H1 (cell line): ENCODE data around the gene ZNF609. TPM values are rescaled to one million over a fixed set of nuclear protein-coding genes. Genes with fewer than 3 reads are reported as not detected.

Experiments
- CTCF ChIA-PET: fragments of 300-600 bp; sonication (Branson Sonifier 250); formaldehyde crosslinking; loops from one replicate; lab custom pipeline; 2021; ENCODE audit not compliant: partially characterized antibody; lab: Charles Lee
- POLR2A ChIA-PET: fragments of 300-600 bp; sonication (Branson Sonifier 250); formaldehyde crosslinking; loops from one replicate; lab custom pipeline; 2021; ENCODE audit warnings: inconsistent platforms; ENCODE audit not compliant: partially characterized antibody; lab: Charles Lee
- DNase-seq, 2 experiments: peaks; one replicate each; pipeline versions ENCODE4 v3.0.0 to v3.0.0-alpha.2; 2010 to 2022; ENCODE audit warnings: low spot score in 2 of 2, low read depth in 1 of 2, mixed read lengths in 1 of 2
- FAIRE-seq: peaks from 2 replicates; lab custom pipeline; 2011; peaks lifted over from hg19 to GRCh38; lab: Jason Lieb, UNC
- H2AFZ ChIP-seq: 2 replicates; pipeline ENCODE4 v1.8.1; 2012; ENCODE audit warnings: low read length, inconsistent platforms
- H2AK5ac ChIP-seq: 2 replicates; pipeline ENCODE4 v1.6.1; 2013; ENCODE audit warnings: low read depth, low read length
- H2BK120ac ChIP-seq: replicated peaks from 2 replicates; pipeline ENCODE3; 2013; ENCODE audit warnings: low read depth, low read length, inconsistent platforms
- H2BK12ac ChIP-seq: 2 replicates; pipeline ENCODE4 v1.6.1; 2013; ENCODE audit warnings: low read depth, low read length
- H2BK15ac ChIP-seq: 2 replicates; pipeline ENCODE4 v1.6.1; 2013; ENCODE audit warnings: low read length
- H2BK20ac ChIP-seq: 2 replicates; pipeline ENCODE4 v1.6.1; 2013; ENCODE audit warnings: low read length
- H2BK5ac ChIP-seq: 2 replicates; pipeline ENCODE4 v1.6.1; 2013; ENCODE audit warnings: low read depth, low read length
- H3K14ac ChIP-seq: 2 replicates; pipeline ENCODE4 v1.6.1; 2013; ENCODE audit warnings: inconsistent platforms; ENCODE audit not compliant: insufficient read length
- H3K18ac ChIP-seq: 2 replicates; pipeline ENCODE4 v1.6.1; 2013; ENCODE audit warnings: low read length; ENCODE audit errors: extremely low read depth
- H3K23ac ChIP-seq: 2 replicates; pipeline ENCODE4 v1.6.1; 2013; ENCODE audit warnings: inconsistent platforms; ENCODE audit not compliant: insufficient read length
- H3K23me2 ChIP-seq: 2 replicates; pipeline ENCODE4 v1.6.1; 2013; ENCODE audit warnings: low read depth, low read length
- H3K27ac ChIP-seq: 2 replicates; pipeline ENCODE4 v1.6.1; 2011; ENCODE audit warnings: low read depth, low read length, inconsistent platforms
- H3K27me3 ChIP-seq, 4 experiments: replicated peaks in 1 of 4; 1 replicate in 1 of 4; 2 replicates in 3 of 4; pipeline versions ENCODE4 v1.6.1 to v1.8.1; 2011 to 2013; ENCODE audit warnings: low read length in 3 of 4, mild to moderate bottlenecking in 3 of 4, inconsistent platforms in 2 of 4, mixed read lengths in 2 of 4, moderate library complexity in 1 of 4; ENCODE audit not compliant: control insufficient read depth in 3 of 4, insufficient read depth in 3 of 4; ENCODE audit errors: extremely low read depth in 1 of 4
- H3K36me3 ChIP-seq, 4 experiments: 2 replicates each; pipeline versions ENCODE4 v1.6.1 to v1.8.1; 2011 to 2013; ENCODE audit warnings: mild to moderate bottlenecking in 4 of 4, low read length in 3 of 4, moderate library complexity in 2 of 4, control low read depth in 1 of 4, inconsistent platforms in 1 of 4; ENCODE audit not compliant: insufficient read depth in 4 of 4, control insufficient read depth in 2 of 4
- H3K4ac ChIP-seq: replicated peaks from 2 replicates; pipeline ENCODE3; 2013; ENCODE audit warnings: low read length, low read depth, mixed read lengths, inconsistent platforms; ENCODE audit not compliant: insufficient read length
- H3K4me1 ChIP-seq, 4 experiments: replicated peaks in 1 of 4; 1 replicate in 1 of 4; 2 replicates in 3 of 4; pipeline versions ENCODE4 v1.6.1 to v1.8.1; 2011 to 2013; ENCODE audit warnings: low read length in 3 of 4, inconsistent platforms in 2 of 4, mixed read lengths in 1 of 4; ENCODE audit not compliant: insufficient read depth in 4 of 4, control insufficient read depth in 3 of 4
- H3K4me2 ChIP-seq, 2 experiments: 2 replicates each; pipeline versions ENCODE4 v1.6.1 to v1.8.1; 2011 to 2013; ENCODE audit warnings: low read depth in 2 of 2, low read length in 2 of 2, control low read depth in 1 of 2, inconsistent platforms in 1 of 2, mild to moderate bottlenecking in 1 of 2; ENCODE audit not compliant: insufficient read depth in 1 of 2
- H3K4me3 ChIP-seq, 4 experiments: fragments of 200-600, 300-600 bp in 1 of 4; sonication (generic), shearing (Covaris generic), sonication (Bioruptor Twin) in 1 of 4; 2 replicates each; pipeline versions ENCODE4 v1.5.1 to v1.8.1; 2011 to 2016; ENCODE audit warnings: low read length in 4 of 4, low read depth in 3 of 4, control low read depth in 2 of 4, inconsistent platforms in 2 of 4, mild to moderate bottlenecking in 2 of 4, mixed read lengths in 1 of 4, moderate library complexity in 1 of 4; ENCODE audit not compliant: insufficient read depth in 2 of 4; ENCODE audit errors: extremely low read depth in 1 of 4
- H3K56ac ChIP-seq: replicated peaks from 2 replicates; pipeline ENCODE3; 2013; ENCODE audit warnings: low read depth, mild to moderate bottlenecking, mixed read lengths, low read length, inconsistent platforms; ENCODE audit not compliant: insufficient read length
- H3K79me1 ChIP-seq: 2 replicates; pipeline ENCODE4 v1.6.1; 2013; ENCODE audit warnings: low read depth, low read length, control low read depth
- H3K79me2 ChIP-seq, 2 experiments: 2 replicates each; pipeline versions ENCODE4 v1.6.1 to v1.8.1; 2012 to 2013; ENCODE audit warnings: low read length in 2 of 2, mild to moderate bottlenecking in 2 of 2, inconsistent platforms in 1 of 2; ENCODE audit not compliant: insufficient read depth in 2 of 2, control insufficient read depth in 1 of 2
- H3K9ac ChIP-seq, 4 experiments: replicated peaks in 1 of 4; 1 replicate in 1 of 4; 2 replicates in 3 of 4; pipeline versions ENCODE4 v1.6.1 to v1.8.1; 2011 to 2013; ENCODE audit warnings: low read depth in 3 of 4, low read length in 3 of 4, control low read depth in 2 of 4, mild to moderate bottlenecking in 2 of 4, moderate library complexity in 2 of 4, inconsistent platforms in 1 of 4; ENCODE audit errors: extremely low read depth in 1 of 4
- H3K9me3 ChIP-seq, 2 experiments: 2 replicates each; pipeline versions ENCODE4 v1.6.1 to v1.8.1; 2012 to 2013; ENCODE audit warnings: mild to moderate bottlenecking in 2 of 2, moderate library complexity in 2 of 2, control low read depth in 1 of 2, inconsistent platforms in 1 of 2, low read depth in 1 of 2, low read length in 1 of 2, mixed read lengths in 1 of 2; ENCODE audit not compliant: insufficient read depth in 2 of 2
- H4K20me1 ChIP-seq, 2 experiments: replicated peaks in 1 of 2; 2 replicates each; pipeline versions ENCODE3 to v1.8.1; 2011 to 2013; ENCODE audit warnings: inconsistent platforms in 2 of 2, low read length in 2 of 2, mild to moderate bottlenecking in 1 of 2; ENCODE audit not compliant: insufficient read depth in 2 of 2, control insufficient read depth in 1 of 2
- H4K5ac ChIP-seq: 2 replicates; pipeline ENCODE4 v1.6.1; 2013; ENCODE audit warnings: low read length, low read depth, mixed read lengths, inconsistent platforms; ENCODE audit not compliant: insufficient read length
- H4K8ac ChIP-seq: 2 replicates; pipeline ENCODE4 v1.8.0; 2013; ENCODE audit warnings: mild to moderate bottlenecking, moderate library complexity, low read length, inconsistent platforms; ENCODE audit not compliant: insufficient read depth; ENCODE audit errors: extremely low read depth
- H4K91ac ChIP-seq: replicated peaks from 2 replicates; pipeline ENCODE3; 2013; ENCODE audit warnings: low read length, mixed read lengths, inconsistent platforms; ENCODE audit not compliant: insufficient read length
- BACH1 ChIP-seq: IDR thresholded peaks from 2 replicates; pipeline ENCODE4 v1.6.1; 2012; ENCODE audit warnings: low read length, improper control_type of control experiment
- CBX5 ChIP-seq: fragments of 300-800, 300-1000 bp; sonication (generic); IDR thresholded peaks from 2 replicates; pipeline ENCODE4 v1.7.1; 2016; ENCODE audit warnings: antibody characterized with exemption, low read length, low read depth
- CBX8 ChIP-seq: fragments of 300-800, 300-1000 bp; sonication (generic); IDR thresholded peaks from 2 replicates; pipeline ENCODE4 v1.7.1; 2016; ENCODE audit warnings: low read depth, low read length, borderline replicate concordance
- CEBPB ChIP-seq: IDR thresholded peaks from 2 replicates; pipeline ENCODE4 v1.6.1; 2012; ENCODE audit warnings: low read depth, low read length
- CREB1 ChIP-seq: IDR thresholded peaks from 2 replicates; pipeline ENCODE4 v1.6.1; 2012; ENCODE audit warnings: inconsistent platforms
- EGR1 ChIP-seq: IDR thresholded peaks from 2 replicates; pipeline ENCODE4 v1.6.1; 2011; ENCODE audit warnings: low read depth, low read length, borderline replicate concordance
- EP300 ChIP-seq, 2 experiments: IDR thresholded peaks; 1 replicate in 1 of 2; 2 replicates in 1 of 2; pipeline ENCODE4 v1.6.1; 2011 to 2012; ENCODE audit warnings: low read depth in 2 of 2, low read length in 2 of 2, mild to moderate bottlenecking in 2 of 2, borderline replicate concordance in 1 of 2, inconsistent platforms in 1 of 2, moderate library complexity in 1 of 2
- GABPA ChIP-seq: IDR thresholded peaks from 2 replicates; pipeline ENCODE4 v1.6.1; 2011; ENCODE audit warnings: mild to moderate bottlenecking, low read length, moderate library complexity, borderline replicate concordance; ENCODE audit not compliant: insufficient read depth
- JUN ChIP-seq: IDR thresholded peaks from 2 replicates; pipeline ENCODE4 v1.6.1; 2011; ENCODE audit warnings: low read depth, mild to moderate bottlenecking, improper control_type of control experiment, low read length
- KDM1A ChIP-seq: fragments of 200-600, 300-600 bp; sonication (generic); IDR thresholded peaks from 2 replicates; pipeline ENCODE4 v1.7.1; 2016; ENCODE audit warnings: mild to moderate bottlenecking, low read length, borderline replicate concordance
- KDM5A ChIP-seq: fragments of 200-600 bp; IDR thresholded peaks from 2 replicates; pipeline ENCODE4 v1.7.1; 2012; ENCODE audit warnings: mild to moderate bottlenecking, low read length, inconsistent platforms, mixed read lengths
- NANOG ChIP-seq: IDR thresholded peaks from 2 replicates; pipeline ENCODE4 v1.6.1; 2011; ENCODE audit warnings: low read length, low read depth, mild to moderate bottlenecking, inconsistent platforms; ENCODE audit not compliant: insufficient read depth, poor library complexity, severe bottlenecking
- SP1 ChIP-seq: IDR thresholded peaks from 2 replicates; pipeline ENCODE4 v1.6.1; 2011; ENCODE audit warnings: low read depth, low read length
- WGBS, 2 experiments: shearing (Covaris generic) in 1 of 2; methylation state at CpG; one replicate each; pipeline versions ENCODE4 v1.1.6 to v1.1.7; 2013 to 2015; ENCODE audit warnings: low lambda C conversion rate in 2 of 2, mixed read lengths in 2 of 2, inconsistent platforms in 1 of 2, low coverage in 1 of 2, missing lambda C conversion rate in 1 of 2; ENCODE audit not compliant: insufficient replicate concordance in 2 of 2, insufficient coverage in 1 of 2, insufficient read length in 1 of 2; ENCODE audit errors: extremely low coverage in 1 of 2, missing lambda C conversion rate in 1 of 2; 5-methylcytosine and 5-hydroxymethylcytosine counted together
- polyA plus RNA-seq, 7 experiments: library from polyadenylated mRNA; depleted of rRNA in 3 of 7; stranded (reverse) in 5 of 7; unstranded in 2 of 7; fragments of >200 nt in 5 of 7; fragments of 200-250 nt in 2 of 7; gene quantifications; 1 replicate in 5 of 7; 2 replicates in 1 of 7; 4 replicates in 1 of 7; pipeline versions ENCODE4 v1.2.1 to v1.2.3, GENCODE V29; 2011 to 2013; ENCODE audit warnings: missing spikeins in 2 of 7, mixed read lengths in 2 of 7
- total RNA-seq: library from RNA; stranded (reverse); fragmentation: NEBNext Ultra II Directional; extraction: Animal tissue kit (Norgen Biotek cat#: 25700); gene quantifications from 2 replicates; pipeline ENCODE4 v1.2.1, GENCODE V29; 2021

Gene ZNF609
- total and polyA plus RNA-seq, 2 of the 8 experiments (the other 6 are each of a cell fraction or from before 2014, with no cell fraction given) = 15.5 to 47.8 TPM

DNA sequence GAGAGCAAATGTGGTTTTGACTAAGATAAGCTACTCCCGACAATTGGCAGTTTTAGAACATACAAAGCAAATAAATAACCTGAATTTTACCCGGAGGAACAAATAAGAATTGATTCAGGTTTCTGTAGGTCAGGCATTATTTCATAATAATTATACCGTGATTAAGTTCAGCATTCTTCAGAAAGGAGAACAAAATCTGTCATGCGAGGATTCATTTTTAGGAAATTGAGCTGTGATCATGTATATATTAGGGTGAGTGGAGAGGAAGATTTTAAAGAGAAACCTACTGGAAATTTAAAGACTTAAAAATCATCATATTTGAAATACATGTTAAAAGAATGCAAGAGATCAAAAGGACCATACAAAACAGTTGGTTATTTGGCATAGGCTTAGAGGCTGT, 20.5 kb downstream of the ZNF609 start:
- H2BK5ac ChIP-seq = no peak overlapping the region
- DNase-seq (no peak), FAIRE-seq (no peak)
- no peaks in the 10 kb centered on the region for H3K9me3 ChIP-seq
- H3K18ac ChIP-seq = no peak overlapping the region
- ChIA-PET CTCF (interaction anchor here (0.7 kb wide), 1 partner anchor 9 kb away, joined by 3 read pairs; no protein-coding TSS in a partner anchor), POLR2A (interaction anchor here (0.7 to 6.4 kb wide), 3 partner anchors 9 to 137 kb away, joined by 3 to 43 read pairs (median 5); no protein-coding TSS in a partner anchor)
- no peak overlapping the region for H2BK120ac ChIP-seq
- H3K23ac ChIP-seq = no peak overlapping the region
- H2BK15ac ChIP-seq = no peak overlapping the region
- H2BK20ac ChIP-seq = no peak overlapping the region
- H3K14ac ChIP-seq = no peak overlapping the region
- no peak overlapping the region for H2AFZ ChIP-seq
- H2BK12ac ChIP-seq = no peak overlapping the region
- H3K4me3 ChIP-seq = no peak overlapping the region
- H4K8ac ChIP-seq = no peak overlapping the region
- peaks cover 0 to 63% of the 10 kb centered on the region in 2 experiments; a peak in 2 of 4 replicates for H3K79me2 ChIP-seq
- no peaks in the 10 kb centered on the region; a peak in 2 of 7 replicates for H3K4me1 ChIP-seq
- H3K36me3 ChIP-seq = 0 out of 8 replicates have a peak, but pooled peaks cover 0 to 2% (median 0%) of the 10 kb centered on the region in 4 experiments
- H4K91ac ChIP-seq = no peak overlapping the region
- no peak overlapping the region for H3K4ac ChIP-seq
- H3K27ac ChIP-seq = no peak overlapping the region
- H4K5ac ChIP-seq = no peak overlapping the region
- peaks cover 5 to 12% of the 10 kb centered on the region in 2 experiments for H4K20me1 ChIP-seq
- no peaks in the 10 kb centered on the region for H3K27me3 ChIP-seq
- no peaks in the 10 kb centered on the region for H3K23me2 ChIP-seq
- no peak overlapping the region for H3K56ac ChIP-seq
- WGBS, 2 experiments = 91% methylated on average over 4 of the region's 4 CpGs; no CpG with 5 or more reads in 1 of the 2 experiments
- H3K9ac ChIP-seq = no peak overlapping the region
- no peak overlapping the region for H3K4me2 ChIP-seq
- no peak overlapping the region for H2AK5ac ChIP-seq
- no peaks in the 10 kb centered on the region for H3K79me1 ChIP-seq
- TF ChIP-seq JUN = no peak
- TF ChIP-seq CEBPB = no peak
- TF ChIP-seq SP1 = no peak
- TF ChIP-seq KDM1A = no peak
- no peak for TF ChIP-seq KDM5A
- TF ChIP-seq NANOG = no peak
- TF ChIP-seq GABPA = no peak
- TF ChIP-seq EGR1 = no peak
- TF ChIP-seq CBX5 = no peak
- TF ChIP-seq CREB1 = no peak
- no peak for TF ChIP-seq EP300 (IDR thresholded peaks at IDR 0.05; ENCODE audit: borderline replicate concordance in 1 of 2, low read depth in 2 of 2, low read length in 2 of 2)
- no peak for TF ChIP-seq CBX8
- no peak for TF ChIP-seq BACH1
